Glomerular visceral epithelial cell (primary cell): Measurements from ENCODE around the gene ZSCAN18.

Experiments used
- DNase-seq: peaks from one replicate; pipeline ENCODE4 v3.0.0-alpha.2; 2016; ENCODE audit errors: extremely low spot score

The ZSCAN18 gene

GRCh38 chr19:58044886-58045285, 53.1 kb downstream of the ZSCAN18 start:
- no peak for DNase-seq

DNA sequence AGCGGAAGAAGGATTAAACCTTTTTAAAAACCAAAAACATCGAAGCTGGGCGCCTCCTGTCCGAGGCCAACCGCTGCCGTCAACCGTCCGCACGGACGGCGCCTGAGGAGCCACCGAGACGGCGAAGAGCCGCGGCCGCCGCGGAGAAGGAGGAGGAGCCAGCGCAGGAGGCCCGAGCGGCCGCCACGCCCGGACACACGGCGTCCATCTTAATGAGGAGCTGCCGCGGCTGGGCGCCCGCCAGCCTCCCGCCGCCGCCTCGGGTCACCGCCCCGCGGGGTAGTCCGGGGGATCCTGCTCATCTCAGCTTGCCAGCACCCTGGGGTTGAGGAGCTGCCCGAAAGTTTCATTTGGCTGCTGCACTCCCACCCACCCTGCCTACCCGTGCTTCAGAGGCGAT, 53.6 kb downstream of the ZSCAN18 start:
- DNase-seq: no peak

DNA sequence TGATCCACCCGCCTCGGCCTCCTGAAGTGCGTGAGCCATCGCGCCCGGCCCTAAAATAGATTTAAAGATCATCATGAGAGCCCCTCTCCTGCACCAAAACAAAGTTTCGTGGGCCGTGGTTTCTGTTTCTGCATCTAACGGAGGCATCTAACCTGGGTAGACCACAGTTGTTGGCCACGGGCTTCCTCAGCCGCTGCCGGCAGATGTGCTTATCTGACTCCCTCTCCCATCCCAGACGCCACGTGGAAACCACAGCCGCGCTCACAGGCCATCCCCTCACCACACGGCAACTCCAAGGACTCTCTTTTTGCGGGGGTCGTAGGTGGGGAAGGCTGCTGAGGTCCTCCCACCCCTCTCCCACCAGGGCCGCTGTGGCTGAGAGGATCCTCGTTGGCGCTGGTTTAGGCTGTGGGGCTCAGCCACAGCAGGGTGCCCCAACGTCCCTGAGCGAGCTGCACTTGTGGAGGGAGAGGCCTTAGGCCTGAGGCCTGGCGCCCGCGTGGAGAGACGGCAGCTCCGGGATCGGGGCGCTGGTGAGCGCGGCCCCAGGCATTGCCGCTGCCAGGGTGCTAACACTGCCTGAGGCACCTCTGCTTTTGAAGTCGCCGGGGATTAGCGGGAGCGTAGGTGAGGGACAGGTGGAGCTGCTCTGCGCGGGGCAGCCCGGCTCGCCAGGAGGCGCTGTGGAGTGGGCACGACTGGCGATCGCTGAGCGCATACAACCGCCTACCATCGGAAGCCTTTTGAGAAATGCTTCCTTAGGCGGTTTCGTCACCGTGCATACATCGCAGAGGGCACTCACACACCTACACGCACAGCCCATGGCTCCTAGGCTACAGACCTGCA, 55.3 kb downstream of the ZSCAN18 start:
- no peak for DNase-seq

GRCh38 chr19:58040751-58041525, 57.1 kb downstream of the ZSCAN18 start:
- no peak for DNase-seq

GRCh38 chr19:58038688-58039204, 59.3 kb downstream of the ZSCAN18 start:
- DNase-seq: no peak

DNA sequence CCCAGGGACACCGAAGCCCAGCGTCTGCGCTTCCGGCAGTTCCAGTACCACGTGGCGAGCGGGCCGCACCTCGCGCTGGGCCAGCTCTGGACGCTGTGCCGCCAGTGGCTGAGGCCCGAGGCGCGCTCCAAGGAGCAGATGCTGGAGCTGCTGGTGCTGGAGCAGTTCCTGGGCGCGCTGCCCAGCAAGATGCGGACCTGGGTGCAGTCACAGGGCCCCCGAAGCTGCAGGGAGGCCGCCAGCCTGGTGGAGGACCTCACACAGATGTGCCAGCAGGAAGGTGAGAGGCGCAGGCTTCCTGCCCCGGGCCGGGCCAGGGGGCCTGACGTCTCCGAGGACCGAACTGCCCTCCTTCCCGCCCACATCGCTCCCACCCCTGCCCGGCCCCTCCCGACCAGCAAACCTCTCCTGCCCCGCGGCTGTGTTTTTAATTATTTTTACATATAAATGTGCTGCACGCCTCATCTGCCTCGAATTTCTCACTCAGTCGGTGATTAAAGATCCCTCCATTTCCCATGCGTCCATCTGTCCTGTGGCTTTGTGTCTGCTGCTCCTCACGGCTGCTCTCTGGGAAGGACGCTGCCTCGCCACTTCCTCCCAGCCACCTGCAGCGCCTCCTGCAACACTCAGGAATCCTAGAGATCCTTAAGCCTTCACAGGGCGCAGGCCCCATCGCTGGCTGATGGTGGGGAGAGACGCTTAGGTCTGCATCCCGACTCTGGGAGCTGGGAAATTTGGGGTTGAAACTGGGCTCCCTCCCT, 59.9 kb downstream of the ZSCAN18 start:
- DNase-seq: no peak

- DNase-seq: no peak
These were observed 62.2 kb downstream of the ZSCAN18 start for GRCh38 chr19:58035863-58036262.

DNA sequence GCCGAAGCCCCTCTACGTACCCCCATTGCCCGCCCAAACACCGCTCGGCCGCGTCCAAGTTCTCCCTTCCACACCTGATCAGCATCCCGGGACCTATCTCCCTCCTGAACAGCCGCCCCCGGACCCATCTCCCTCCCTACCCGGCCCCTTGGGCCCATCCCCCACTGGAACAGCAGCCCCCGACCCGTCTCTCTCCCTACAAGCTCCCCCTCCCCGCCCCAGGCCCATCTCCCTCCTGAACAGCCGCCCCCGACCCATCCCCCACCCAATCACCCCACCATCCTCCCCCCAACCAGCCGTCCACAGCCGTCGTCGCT, 63.6 kb downstream of the ZSCAN18 start:
- no peak for DNase-seq
